B cell (primary cell): ENCODE data around the gene ECM2.

ENCODE experiments used
- CTCF ChIP-seq: fragments of 200-600 bp; IDR thresholded peaks from one replicate; pipeline ENCODE4 v1.8.0; 2022; ENCODE audit warnings: antibody characterized with exemption, mild to moderate bottlenecking
- EZH2 ChIP-seq: IDR thresholded peaks from 2 replicates; pipeline ENCODE4 v1.6.1; 2012; ENCODE audit warnings: borderline replicate concordance, low read depth, mild to moderate bottlenecking, moderate library complexity, low read length; ENCODE audit not compliant: insufficient read depth, poor library complexity, severe bottlenecking

- TF ChIP-seq CTCF = no peak
- TF ChIP-seq EZH2 = no peak
Measured at GRCh38 chr9:92524881-92525280, 10.9 kb downstream of the ECM2 start.
